ENCODE results near the gene ICAM5. TPM values are rescaled to one million over a fixed set of nuclear protein-coding genes. Genes with fewer than 3 reads are reported as not detected.
A peak's percentile ranks its signal among the peaks of the same experiment; 100 is the strongest.
"Not testable (repeated sequence)": the region's sequence is repeated elsewhere in the genome, so short reads cannot be mapped to it uniquely, and the experiment has no call there.

Gene ICAM5
- total and polyA plus RNA-seq, 5 donors from 2014 or later = 0.20 TPM; not detected in 4

DNA sequence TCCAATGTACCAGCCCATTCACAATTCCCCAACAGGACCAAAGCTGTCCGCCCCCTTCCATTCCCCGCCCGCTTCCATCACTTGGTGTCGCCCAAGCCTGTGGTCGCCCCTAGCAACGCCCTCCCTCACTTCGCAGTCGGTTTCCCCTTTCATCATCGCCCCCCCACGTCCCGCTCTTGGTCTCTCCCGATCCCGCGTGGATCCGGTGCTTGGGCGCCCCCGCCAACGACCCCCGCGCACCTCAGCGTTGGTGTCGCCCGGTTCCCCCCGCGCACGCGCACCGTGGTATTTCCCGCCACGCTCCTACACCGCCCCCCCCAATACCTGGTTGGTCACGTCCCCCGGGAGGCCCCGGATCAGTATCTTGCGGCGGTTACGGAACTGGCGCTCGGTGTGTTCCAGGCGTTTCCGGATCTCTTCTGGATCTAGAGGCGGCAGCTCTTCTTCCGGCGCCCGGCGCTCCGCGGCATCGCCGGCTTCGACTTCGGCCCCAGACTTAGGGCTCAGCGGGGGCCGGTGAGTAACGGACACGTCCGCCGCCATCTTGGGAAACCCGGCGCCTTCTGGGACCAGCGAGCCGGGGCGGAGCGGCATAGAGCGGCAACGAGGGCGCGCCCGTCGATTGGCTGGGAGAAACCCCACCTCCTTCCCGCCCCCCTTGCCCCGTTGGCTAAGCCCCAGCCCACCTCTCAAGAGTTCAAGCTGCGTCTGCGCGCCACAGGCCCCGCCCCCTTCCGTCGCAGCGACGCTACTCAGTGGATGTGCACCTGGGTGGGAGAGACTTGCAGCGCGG is 43.4 kb downstream of the ICAM5 start, which contains the start of gene RAVER1:
Gene RAVER1, minus strand, starts transcription at position 565 of the 793 bp plus-strand sequence. Its CDS starts 22 bp downstream, at position 543.
- Mint-ChIP-seq H3K27me3 (no peaks in the 10 kb centered on the region), H3K4me1 (peaks cover 0 to 55% (median 24%) of the 10 kb centered on the region in 4 donors), H3K27ac (peak within 1 kb of the TSS; percentile 91 to 97 (median 93)), H3K36me3 (peaks cover 13% of the 10 kb centered on the region), H3K4me3 (peak within 1 kb of the TSS; percentile 94 to 99 (median 96)), H3K9me3 (no peaks in the 10 kb centered on the region)
- Histone ChIP-seq H3K36me3 (ENCODE audit: control insufficient read depth, insufficient read depth, low read length) (peaks cover 35% of the 10 kb centered on the region), H3K4me1 (ENCODE audit: control insufficient read depth, insufficient read depth, low read length, poor library complexity, severe bottlenecking) (peaks cover 25% of the 10 kb centered on the region), H3K27ac (ENCODE audit: insufficient read depth, low read length, poor library complexity, severe bottlenecking) (peak within 1 kb of the TSS; percentile 95), H3K27me3 (ENCODE audit: control insufficient read depth, insufficient read depth, low read length) (no peaks in the 10 kb centered on the region), H3K9me3 (ENCODE audit: control insufficient read depth in 2 of 2, low read length in 2 of 2) (no peaks in the 10 kb centered on the region), H3K4me3 (ENCODE audit: low read depth, low read length) (peak within 1 kb of the TSS; percentile 82)
- DNase-seq (peak; percentile 96 to 99 (median 97)), ATAC-seq (ENCODE audit: low read depth in 2 of 2) (peak; percentile 94 to 95)

DNA sequence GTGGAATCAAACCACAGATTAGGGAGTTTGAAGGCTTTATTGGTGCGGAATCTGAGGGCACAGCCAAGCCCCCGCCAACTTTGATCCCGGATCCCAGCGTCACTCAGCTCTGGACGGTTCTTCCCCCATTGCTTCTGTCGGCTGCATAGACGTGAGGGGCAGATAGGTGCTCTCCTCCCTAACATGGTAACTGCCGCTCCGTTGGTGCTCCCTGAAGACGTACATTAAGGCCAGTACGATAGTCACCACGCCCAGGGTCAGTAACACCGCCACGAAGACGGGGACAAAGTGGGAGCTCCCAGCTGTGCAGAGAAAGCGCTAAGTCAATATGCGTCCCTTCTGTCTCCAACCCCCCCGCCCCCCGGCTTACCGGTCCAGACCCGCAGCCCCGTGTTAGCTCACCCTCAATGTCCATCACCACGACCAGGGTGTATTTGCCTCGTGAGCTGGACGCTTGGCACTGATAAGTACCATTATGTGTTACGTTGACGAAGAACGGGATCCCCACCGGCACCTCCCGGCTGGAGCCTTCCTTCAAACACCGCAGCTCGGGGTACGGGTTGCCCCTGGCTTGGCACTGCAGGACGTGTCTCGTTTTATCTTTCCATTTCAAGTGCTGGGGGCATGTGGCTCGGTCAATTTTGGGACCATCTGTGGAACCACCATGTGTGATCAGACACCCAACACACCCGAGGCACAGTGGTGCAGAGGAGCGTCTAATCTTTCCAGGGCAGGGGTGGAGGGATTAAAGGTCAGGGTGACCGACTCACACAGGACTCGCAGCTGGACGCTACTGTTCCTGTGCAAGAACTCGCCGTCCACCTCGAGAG is 44.2 kb downstream of the ICAM5 start:
- H3K27ac Mint-ChIP-seq = peak overlapping the region; percentile 20 to 97 (median 91)
- Histone ChIP-seq H3K4me3 (ENCODE audit: low read depth, low read length) (peak overlapping the region; percentile 75), H3K36me3 (ENCODE audit: control insufficient read depth, insufficient read depth, low read length) (peaks cover 28% of the 10 kb centered on the region), H3K27ac (ENCODE audit: insufficient read depth, low read length, poor library complexity, severe bottlenecking) (peak overlapping the region; percentile 95), H3K9me3 (ENCODE audit: control insufficient read depth in 2 of 2, low read length in 2 of 2) (no peaks in the 10 kb centered on the region), H3K4me1 (ENCODE audit: control insufficient read depth, insufficient read depth, low read length, poor library complexity, severe bottlenecking) (peaks cover 33% of the 10 kb centered on the region), H3K27me3 (ENCODE audit: control insufficient read depth, insufficient read depth, low read length) (no peaks in the 10 kb centered on the region)
- DNase-seq (no peak), ATAC-seq (ENCODE audit: low read depth in 2 of 2) (no peak)
- H3K9me3 Mint-ChIP-seq = no peaks in the 10 kb centered on the region
- peak overlapping the region; percentile 94 to 99 (median 96) for H3K4me3 Mint-ChIP-seq
- peaks cover 13% of the 10 kb centered on the region for H3K36me3 Mint-ChIP-seq
- no peaks in the 10 kb centered on the region for H3K27me3 Mint-ChIP-seq
- peaks cover 0 to 61% (median 31%) of the 10 kb centered on the region in 4 donors for H3K4me1 Mint-ChIP-seq

DNA sequence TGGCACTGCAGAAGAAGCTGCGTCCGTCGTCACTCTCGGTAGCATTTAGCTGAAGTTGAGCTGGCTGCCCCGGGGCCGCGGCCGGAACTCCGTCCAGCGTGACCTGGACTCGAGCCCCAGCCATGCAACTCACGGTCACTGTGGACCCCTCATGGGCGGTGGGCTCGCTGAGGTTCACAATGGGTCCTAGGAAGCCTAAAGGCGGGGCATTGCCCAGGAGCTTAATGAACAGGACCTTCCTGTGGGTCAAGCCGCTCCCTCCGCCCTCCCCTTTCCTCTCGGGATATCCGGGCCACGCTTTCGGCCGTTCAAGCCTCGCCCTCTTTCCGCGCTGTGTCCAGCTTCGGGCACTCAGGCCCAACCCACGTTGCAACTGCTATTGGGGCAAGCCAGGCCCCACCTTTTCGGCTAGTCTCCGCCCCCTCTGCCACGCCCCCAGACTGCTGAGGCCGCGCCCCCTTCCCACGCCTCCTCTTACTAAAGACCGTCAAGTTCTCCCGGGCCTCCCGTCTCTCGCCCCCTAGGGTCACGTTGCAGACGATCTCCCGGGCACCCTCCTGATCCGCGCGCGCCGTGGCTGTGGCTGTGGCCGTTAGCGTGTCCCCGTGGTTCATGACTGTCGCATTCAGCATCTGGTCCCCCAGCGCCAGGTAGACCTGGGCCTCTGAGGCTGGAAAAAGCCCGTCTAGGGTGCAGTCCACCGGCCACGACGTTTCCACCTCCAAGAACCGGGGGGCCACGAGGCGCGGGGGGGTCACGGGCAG is 45.0 kb downstream of the ICAM5 start:
- Mint-ChIP-seq H3K4me1 (peaks cover 0 to 67% (median 36%) of the 10 kb centered on the region in 4 donors), H3K4me3 (peak overlapping the region; percentile 15 to 95 (median 50)), H3K27me3 (no peaks in the 10 kb centered on the region), H3K36me3 (peaks cover 8% of the 10 kb centered on the region), H3K27ac (peak overlapping the region in 2 of 3 donors; percentile 36 to 83), H3K9me3 (no peaks in the 10 kb centered on the region)
- peaks cover 39% of the 10 kb centered on the region for H3K4me1 ChIP-seq (ENCODE audit: control insufficient read depth, insufficient read depth, low read length, poor library complexity, severe bottlenecking)
- no peaks in the 10 kb centered on the region for H3K9me3 ChIP-seq (ENCODE audit: control insufficient read depth in 2 of 2, low read length in 2 of 2)
- H3K36me3 ChIP-seq (ENCODE audit: control insufficient read depth, insufficient read depth, low read length) = peaks cover 22% of the 10 kb centered on the region
- no peak overlapping the region for H3K4me3 ChIP-seq (ENCODE audit: low read depth, low read length)
- no peak for ATAC-seq (ENCODE audit: low read depth in 2 of 2)
- no peaks in the 10 kb centered on the region for H3K27me3 ChIP-seq (ENCODE audit: control insufficient read depth, insufficient read depth, low read length)
- DNase-seq = peak in 1 of 3 donors; percentile 38
- no peak overlapping the region for H3K27ac ChIP-seq (ENCODE audit: insufficient read depth, low read length, poor library complexity, severe bottlenecking)

DNA sequence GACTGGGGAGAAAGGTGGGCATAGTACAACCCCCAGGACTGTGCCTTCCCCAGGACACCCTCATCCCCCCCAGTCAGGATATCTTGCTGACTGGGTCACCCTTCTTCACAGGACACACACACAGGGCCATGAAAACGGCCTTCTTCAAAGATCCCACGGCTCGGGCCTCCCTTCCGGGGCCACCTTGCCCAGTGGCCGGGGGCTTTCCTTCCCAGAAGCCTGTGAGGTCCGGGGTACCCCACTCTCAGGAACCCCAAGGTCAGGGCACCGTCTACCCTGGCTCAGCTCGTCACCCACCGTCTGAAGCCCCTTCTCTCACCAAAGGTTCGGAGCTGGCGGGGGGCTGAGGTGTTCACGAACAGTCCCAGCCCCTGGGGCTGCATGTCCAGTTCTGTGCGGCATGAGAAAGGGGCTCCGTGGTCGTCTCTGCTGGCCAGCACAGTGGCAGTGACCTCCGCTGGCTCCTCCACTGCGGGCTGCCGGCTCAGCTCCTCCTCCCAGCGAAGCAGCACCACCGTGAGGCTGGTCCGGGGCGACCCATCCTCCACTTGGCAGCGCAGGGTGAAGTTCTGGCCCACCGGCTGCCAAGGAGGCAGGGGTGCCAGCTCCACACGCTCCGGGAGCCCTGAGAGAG is 45.7 kb downstream of the ICAM5 start:
- Mint-ChIP-seq H3K36me3 (peaks cover 4% of the 10 kb centered on the region), H3K4me1 (peaks cover 0 to 70% (median 40%) of the 10 kb centered on the region in 4 donors), H3K27me3 (no peaks in the 10 kb centered on the region), H3K27ac (no peak overlapping the region), H3K4me3 (peak overlapping the region in 2 of 4 donors; percentile 61 to 64), H3K9me3 (no peaks in the 10 kb centered on the region)
- H3K27ac ChIP-seq (ENCODE audit: insufficient read depth, low read length, poor library complexity, severe bottlenecking) = no peak overlapping the region
- H3K4me1 ChIP-seq (ENCODE audit: control insufficient read depth, insufficient read depth, low read length, poor library complexity, severe bottlenecking) = peaks cover 46% of the 10 kb centered on the region
- no peak overlapping the region for H3K4me3 ChIP-seq (ENCODE audit: low read depth, low read length)
- ATAC-seq (ENCODE audit: low read depth in 2 of 2) (no peak), DNase-seq (no peak)
- peaks cover 15% of the 10 kb centered on the region for H3K36me3 ChIP-seq (ENCODE audit: control insufficient read depth, insufficient read depth, low read length)
- no peaks in the 10 kb centered on the region for H3K9me3 ChIP-seq (ENCODE audit: control insufficient read depth in 2 of 2, low read length in 2 of 2)
- H3K27me3 ChIP-seq (ENCODE audit: control insufficient read depth, insufficient read depth, low read length) = no peaks in the 10 kb centered on the region

DNA sequence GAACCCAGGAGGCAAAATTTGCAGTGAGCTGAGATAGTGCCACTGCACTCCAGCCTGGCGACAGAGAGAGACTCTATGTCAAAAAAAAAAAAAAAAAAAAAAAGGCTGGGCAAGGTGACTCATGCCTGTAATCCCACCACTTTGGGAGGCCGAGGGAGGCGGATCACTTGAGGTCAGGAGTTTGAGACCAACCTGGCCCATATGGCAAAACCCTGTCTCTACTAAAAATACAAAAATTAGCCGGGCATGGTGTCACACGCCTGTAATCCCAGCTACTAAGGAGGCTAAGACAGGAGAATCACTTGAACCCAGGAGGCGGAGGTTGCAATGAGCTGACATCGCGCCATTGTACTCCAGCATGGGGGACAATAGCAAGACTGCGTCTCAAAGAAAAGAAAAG is 47.0 kb downstream of the ICAM5 start:
- Histone ChIP-seq H3K36me3 (ENCODE audit: control insufficient read depth, insufficient read depth, low read length) (peaks cover 13% of the 10 kb centered on the region), H3K4me1 (ENCODE audit: control insufficient read depth, insufficient read depth, low read length, poor library complexity, severe bottlenecking) (peaks cover 44% of the 10 kb centered on the region)
- ATAC-seq (ENCODE audit: low read depth in 2 of 2); H3K9me3 Mint-ChIP-seq; DNase-seq; H3K9me3 ChIP-seq (ENCODE audit: control insufficient read depth in 2 of 2, low read length in 2 of 2); H3K27me3 ChIP-seq (ENCODE audit: control insufficient read depth, insufficient read depth, low read length); H3K4me3 ChIP-seq (ENCODE audit: low read depth, low read length); H3K27ac ChIP-seq (ENCODE audit: insufficient read depth, low read length, poor library complexity, severe bottlenecking); H3K36me3 Mint-ChIP-seq; H3K27me3 Mint-ChIP-seq: not testable (repeated sequence)
- Mint-ChIP-seq H3K4me1 (peaks cover 0 to 71% (median 39%) of the 10 kb centered on the region in 4 donors), H3K4me3 (peak overlapping the region in 3 of 4 donors; percentile 21 to 61 (median 55)), H3K27ac (peak overlapping the region in 2 of 3 donors; percentile 55 to 79)

DNA sequence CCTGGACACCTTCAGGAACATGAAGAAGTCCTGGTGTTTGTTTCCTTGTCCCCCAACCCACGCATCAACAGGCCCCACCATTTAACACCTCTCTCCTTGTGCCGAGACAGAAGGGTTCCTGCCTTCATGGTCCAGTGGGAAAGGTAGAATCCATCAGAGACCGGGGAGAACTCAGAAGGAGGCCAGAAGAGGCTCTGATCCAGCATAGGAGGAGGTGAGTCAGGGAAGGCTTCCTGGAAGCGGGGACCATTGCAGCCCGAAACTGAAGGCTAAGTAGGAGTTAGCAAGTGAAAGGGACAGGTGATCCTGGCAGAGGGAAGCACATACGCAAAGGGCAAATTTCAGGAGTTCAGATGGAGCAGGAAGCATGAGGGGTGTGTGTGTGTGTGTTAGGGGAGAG is 49.2 kb downstream of the ICAM5 start:
- peak overlapping the region; percentile 98 for H3K4me3 ChIP-seq (ENCODE audit: low read depth, low read length)
- H3K27me3 ChIP-seq (ENCODE audit: control insufficient read depth, insufficient read depth, low read length) = no peaks in the 10 kb centered on the region
- Mint-ChIP-seq H3K9me3 (no peaks in the 10 kb centered on the region), H3K27me3 (no peaks in the 10 kb centered on the region), H3K4me3 (peak overlapping the region; percentile 97 to 98 (median 98)), H3K4me1 (peaks cover 0 to 51% (median 24%) of the 10 kb centered on the region in 4 donors), H3K27ac (peak overlapping the region; percentile 97 to 98 (median 98)), H3K36me3 (no peaks in the 10 kb centered on the region)
- ATAC-seq (ENCODE audit: low read depth in 2 of 2) = no peak
- no peak for DNase-seq
- peak overlapping the region; percentile 76 for H3K27ac ChIP-seq (ENCODE audit: insufficient read depth, low read length, poor library complexity, severe bottlenecking)
- peaks cover 13% of the 10 kb centered on the region for H3K36me3 ChIP-seq (ENCODE audit: control insufficient read depth, insufficient read depth, low read length)
- peaks cover 27% of the 10 kb centered on the region for H3K4me1 ChIP-seq (ENCODE audit: control insufficient read depth, insufficient read depth, low read length, poor library complexity, severe bottlenecking)
- H3K9me3 ChIP-seq (ENCODE audit: control insufficient read depth in 2 of 2, low read length in 2 of 2) = no peaks in the 10 kb centered on the region

Measured in CD4-positive, CD25-positive, alpha-beta regulatory T cell (primary cell).